Keratinocyte (primary cell): ENCODE data around the gene CHST12. TPM values are rescaled to one million over a fixed set of nuclear protein-coding genes. Genes with fewer than 3 reads are reported as not detected.

ENCODE experiments used
- DNase-seq: peaks from one replicate; pipeline ENCODE4 v3.0.0-alpha.2; 2011; ENCODE audit warnings: low read depth, missing footprints, low spot score
- FAIRE-seq: peaks from 2 replicates; lab custom pipeline; 2011; peaks lifted over from hg19 to GRCh38; lab: Jason Lieb, UNC
- H2AFZ ChIP-seq: 2 replicates; pipeline ENCODE4 v1.6.0; 2012; ENCODE audit warnings: low read length, control low read depth, inconsistent platforms; ENCODE audit not compliant: control insufficient read depth
- H3K27ac ChIP-seq: 2 replicates; pipeline ENCODE4 v1.5.1; 2011; ENCODE audit warnings: low read length; ENCODE audit not compliant: control insufficient read depth, insufficient read depth
- H3K27me3 ChIP-seq: 3 replicates; pipeline ENCODE4 v1.6.0; 2011; ENCODE audit warnings: low read length; ENCODE audit not compliant: control insufficient read depth, insufficient read depth; ENCODE audit errors: extremely low read depth
- H3K36me3 ChIP-seq, 2 experiments: 2 replicates in 1 of 2; 3 replicates in 1 of 2; pipeline ENCODE4 v1.5.1; 2011; ENCODE audit warnings: low read length in 2 of 2, mild to moderate bottlenecking in 1 of 2; ENCODE audit not compliant: control insufficient read depth in 2 of 2, insufficient read depth in 2 of 2; ENCODE audit errors: extremely low read depth in 1 of 2
- H3K4me1 ChIP-seq: 3 replicates; pipeline ENCODE4 v1.5.1; 2011; ENCODE audit warnings: low read length; ENCODE audit not compliant: control insufficient read depth, insufficient read depth; ENCODE audit errors: extremely low read depth
- H3K4me2 ChIP-seq: 3 replicates; pipeline ENCODE4 v1.6.0; 2011; ENCODE audit warnings: low read depth, low read length; ENCODE audit not compliant: control insufficient read depth, insufficient read depth; ENCODE audit errors: extremely low read depth
- H3K4me3 ChIP-seq, 3 experiments: fragments of 200-600 bp in 1 of 3; sonication (generic) in 1 of 3; 2 replicates in 2 of 3; 3 replicates in 1 of 3; pipeline ENCODE4 v1.5.1; 2011 to 2016; ENCODE audit warnings: low read length in 3 of 3, mild to moderate bottlenecking in 3 of 3, control low read depth in 2 of 3, inconsistent platforms in 1 of 3, low read depth in 1 of 3, mixed read lengths in 1 of 3, mixed run types in 1 of 3, moderate library complexity in 1 of 3; ENCODE audit not compliant: control insufficient read depth in 2 of 3, insufficient read depth in 2 of 3; ENCODE audit errors: extremely low read depth in 1 of 3
- H3K79me2 ChIP-seq: 2 replicates; pipeline ENCODE4 v1.6.0; 2012; ENCODE audit warnings: low read length; ENCODE audit not compliant: control insufficient read depth, insufficient read depth
- H3K9ac ChIP-seq: 3 replicates; pipeline ENCODE4 v1.6.0; 2011; ENCODE audit warnings: low read length; ENCODE audit not compliant: control insufficient read depth, insufficient read depth; ENCODE audit errors: extremely low read depth
- H3K9me1 ChIP-seq: 3 replicates; pipeline ENCODE4 v1.6.0; 2011; ENCODE audit warnings: low read length; ENCODE audit not compliant: control insufficient read depth, insufficient read depth; ENCODE audit errors: extremely low read depth
- H3K9me3 ChIP-seq: 2 replicates; pipeline ENCODE4 v1.5.1; 2012; ENCODE audit warnings: low read depth, low read length; ENCODE audit not compliant: control insufficient read depth
- H4K20me1 ChIP-seq: 3 replicates; pipeline ENCODE4 v1.6.0; 2011; ENCODE audit warnings: low read length; ENCODE audit not compliant: control insufficient read depth, insufficient read depth; ENCODE audit errors: extremely low read depth
- CTCF ChIP-seq, 3 experiments: IDR thresholded peaks in 1 of 3; conservative IDR thresholded peaks in 1 of 3; optimal IDR thresholded peaks in 1 of 3; 2 replicates in 2 of 3; 3 replicates in 1 of 3; pipeline versions ENCODE3 to v1.5.1; 2011; ENCODE audit warnings: low read length in 3 of 3, mild to moderate bottlenecking in 3 of 3, moderate library complexity in 2 of 3, control low read depth in 1 of 3, inconsistent platforms in 1 of 3; ENCODE audit not compliant: insufficient read depth in 2 of 3; ENCODE audit errors: extremely low read depth in 1 of 3
- EZH2 ChIP-seq: IDR thresholded peaks from one replicate; pipeline ENCODE4 v1.6.1; 2012; ENCODE audit warnings: inconsistent platforms, mild to moderate bottlenecking, low read length, moderate library complexity
- dilution Hi-C: fragments of 300-500 bp; cut with MboI; formaldehyde crosslinking; loops from one replicate; pipeline ENCODE4 v1.7.0; 2020; ENCODE audit warnings: low sequenced_read_pairs; ENCODE audit not compliant: extremely low pct_ligation_motif_present
- polyA plus RNA-seq, 5 experiments: library from polyadenylated mRNA; depleted of rRNA in 3 of 5; stranded (reverse) in 3 of 5; stranded (forward) in 1 of 5; unstranded in 1 of 5; fragments of >200 nt; gene quantifications; 1 replicate in 1 of 5; 2 replicates in 3 of 5; 3 replicates in 1 of 5; pipeline versions ENCODE4 v1.2.1 to v1.2.3, GENCODE V29; 2011 to 2012; ENCODE audit warnings: missing spikeins in 2 of 5, low read depth in 1 of 5, low replicate concordance in 1 of 5

CHST12 gene
- polyA plus RNA-seq, 1 donor (not counting 4 experiments of a cell fraction or from before 2014, with no cell fraction given), result 5.0 TPM

GRCh38 chr7:2474224-2474623 lies 70.8 kb downstream of the CHST12 start:
- H3K79me2 ChIP-seq, result no peaks in the 10 kb centered on the region
- no peaks in the 10 kb centered on the region for H4K20me1 ChIP-seq
- H3K27ac ChIP-seq, result no peak overlapping the region
- H3K9me1 ChIP-seq, result no peaks in the 10 kb centered on the region
- DNase-seq, result no peak
- H2AFZ ChIP-seq, result no peak overlapping the region
- H3K27me3 ChIP-seq, result peaks cover 17% of the 10 kb centered on the region
- no peak overlapping the region for H3K9ac ChIP-seq
- no peak for FAIRE-seq
- dilution Hi-C loops, result no loop called here
- peaks cover 9% of the 10 kb centered on the region for H3K4me1 ChIP-seq
- no peak for TF ChIP-seq EZH2
- no peak overlapping the region for H3K4me2 ChIP-seq
- H3K36me3 ChIP-seq, result no peaks in the 10 kb centered on the region
- H3K4me3 ChIP-seq, result no peak overlapping the region
- H3K9me3 ChIP-seq, result no peaks in the 10 kb centered on the region

- Histone ChIP-seq H3K4me2 (no peak overlapping the region), H3K79me2 (no peaks in the 10 kb centered on the region), H4K20me1 (no peaks in the 10 kb centered on the region), H3K9me1 (no peaks in the 10 kb centered on the region), H3K27me3 (peaks cover 22% of the 10 kb centered on the region), H2AFZ (no peak overlapping the region), H3K27ac (no peak overlapping the region), H3K9me3 (no peaks in the 10 kb centered on the region), H3K4me3 (no peak overlapping the region), H3K4me1 (peaks cover 9% of the 10 kb centered on the region), H3K36me3 (no peaks in the 10 kb centered on the region), H3K9ac (no peak overlapping the region)
- no peak for DNase-seq
- FAIRE-seq, result no peak
- dilution Hi-C loops, result no loop called here
- no peak for TF ChIP-seq EZH2
- no peak for TF ChIP-seq CTCF (optimal IDR thresholded peaks at IDR 0.05 in 1 of 3, IDR thresholded peaks at IDR 0.05 in 1 of 3, conservative IDR thresholded peaks at IDR 0.05 in 1 of 3; ENCODE audit: extremely low read depth in 1 of 3, insufficient read depth in 2 of 3, low read length in 3 of 3)
Measured at GRCh38 chr7:2474813-2475677, 71.6 kb downstream of the CHST12 start.
